ENCODE data around the gene PARK7.

Gene PARK7

GRCh38 chr1:7983086-7983778 lies 21.7 kb downstream of the PARK7 start:
- no peak for TF ChIP-seq CTCF (IDR thresholded peaks at IDR 0.05; ENCODE audit: low read depth, low read length, missing control alignments)
- Histone ChIP-seq H3K27me3 (replicated peaks) (no peaks in the 10 kb centered on the region), H3K4me3 (ENCODE audit: low read depth, low read length) (no peak overlapping the region), H3K27ac (no peak overlapping the region), H3K36me3 (replicated peaks) (peaks cover 63% of the 10 kb centered on the region)
- in situ Hi-C loops (cut with HindIII; ENCODE audit: low pct_ligation_motif_present, low sequenced_read_pairs) = no loop called here
- DNase-seq = no peak

- TF ChIP-seq CTCF (IDR thresholded peaks at IDR 0.05; ENCODE audit: low read depth, low read length, missing control alignments) = no peak
- peaks cover 53% of the 10 kb centered on the region for H3K36me3 ChIP-seq (replicated peaks)
- no peak overlapping the region for H3K27ac ChIP-seq
- H3K27me3 ChIP-seq (replicated peaks) = no peaks in the 10 kb centered on the region
- no peak for DNase-seq
- in situ Hi-C loops (cut with HindIII; ENCODE audit: low pct_ligation_motif_present, low sequenced_read_pairs) = no loop called here
- no peak overlapping the region for H3K4me3 ChIP-seq (ENCODE audit: low read depth, low read length)
Measured at GRCh38 chr1:7984811-7985210, 23.3 kb downstream of the PARK7 start.

DNA sequence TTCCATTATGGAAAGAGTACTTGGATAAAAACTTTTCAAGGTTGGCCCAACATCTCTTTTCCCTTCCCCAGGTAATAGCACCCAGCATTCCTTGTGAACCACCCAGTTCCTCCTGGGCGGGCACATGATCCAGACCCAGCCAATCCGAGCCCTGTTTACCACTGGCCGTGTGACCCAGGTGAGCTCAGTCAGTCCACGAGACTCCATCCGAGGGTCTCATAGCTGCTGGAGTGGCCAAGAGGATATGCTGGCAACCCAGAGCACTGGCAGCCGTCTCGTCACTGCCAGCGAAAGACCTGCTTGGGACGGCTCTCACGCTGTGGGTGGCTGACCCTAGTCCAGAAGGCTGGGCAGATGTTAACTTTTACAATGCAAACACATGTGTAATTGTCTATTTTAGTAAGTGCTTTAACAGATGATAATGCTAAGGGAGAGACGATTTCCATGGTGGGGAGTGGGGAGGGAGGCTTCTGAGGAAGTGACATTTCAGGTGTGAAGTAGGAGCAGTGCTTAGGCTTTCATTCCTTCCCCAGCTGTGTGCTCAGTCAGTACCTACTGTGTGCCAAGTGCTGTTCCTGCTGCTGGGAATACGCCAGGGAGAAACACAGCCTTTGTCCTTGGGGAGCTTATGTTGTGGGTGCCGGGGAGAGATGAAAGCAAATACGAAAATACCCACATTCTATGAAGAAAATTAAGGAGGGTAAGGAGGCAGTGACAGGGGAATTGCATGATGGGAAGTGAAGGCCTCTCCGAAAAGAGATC lies 24.5 kb downstream of the PARK7 start:
- in situ Hi-C loops (cut with HindIII; ENCODE audit: low pct_ligation_motif_present, low sequenced_read_pairs) = no loop called here
- Histone ChIP-seq H3K36me3 (replicated peaks) (peaks cover 45% of the 10 kb centered on the region), H3K4me3 (ENCODE audit: low read depth, low read length) (no peak overlapping the region), H3K27me3 (replicated peaks) (no peaks in the 10 kb centered on the region), H3K27ac (no peak overlapping the region)
- no peak for DNase-seq
- TF ChIP-seq CTCF (IDR thresholded peaks at IDR 0.05; ENCODE audit: low read depth, low read length, missing control alignments) = no peak

GRCh38 chr1:7987528-7987927 lies 26.0 kb downstream of the PARK7 start:
- Histone ChIP-seq H3K27ac (no peak overlapping the region), H3K4me3 (ENCODE audit: low read depth, low read length) (no peak overlapping the region), H3K27me3 (replicated peaks) (no peaks in the 10 kb centered on the region), H3K36me3 (replicated peaks) (peaks cover 37% of the 10 kb centered on the region)
- in situ Hi-C loops (cut with HindIII; ENCODE audit: low pct_ligation_motif_present, low sequenced_read_pairs) = no loop called here
- no peak for DNase-seq
- TF ChIP-seq CTCF (IDR thresholded peaks at IDR 0.05; ENCODE audit: low read depth, low read length, missing control alignments) = no peak

DNA sequence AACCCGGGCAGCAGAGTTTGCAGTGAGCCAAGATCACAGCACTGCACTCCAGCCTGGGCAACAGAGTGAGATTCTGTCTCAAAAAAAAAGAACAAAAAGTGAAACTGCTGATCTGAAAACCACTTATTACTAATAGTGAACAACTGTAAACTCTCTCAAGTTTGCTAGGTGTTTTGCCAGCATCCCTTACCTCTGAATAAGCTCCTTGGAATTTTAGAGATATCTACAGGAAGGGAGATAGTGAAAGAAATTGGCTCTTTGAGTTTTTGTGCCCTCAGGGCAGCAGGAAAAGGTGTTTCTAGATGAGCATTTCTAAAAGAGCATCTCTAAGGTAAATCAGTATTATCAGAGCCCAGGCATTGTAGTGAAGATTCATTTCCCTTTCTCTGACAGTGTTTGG lies 27.1 kb downstream of the PARK7 start:
- H3K27ac ChIP-seq = no peak overlapping the region
- H3K36me3 ChIP-seq (replicated peaks) = peaks cover 29% of the 10 kb centered on the region
- H3K4me3 ChIP-seq (ENCODE audit: low read depth, low read length) = no peak overlapping the region
- H3K27me3 ChIP-seq (replicated peaks) = no peaks in the 10 kb centered on the region
- DNase-seq = no peak
- in situ Hi-C loops (cut with HindIII; ENCODE audit: low pct_ligation_motif_present, low sequenced_read_pairs) = no loop called here
- TF ChIP-seq CTCF (IDR thresholded peaks at IDR 0.05; ENCODE audit: low read depth, low read length, missing control alignments) = no peak

Measured in brain microvascular endothelial cell (primary cell).